ENCODE measurements around the gene PLB1.

Gene PLB1

GRCh38 chr2:28674062-28674712 lies 178.3 kb downstream of the PLB1 start:
- no peak for DNase-seq

- no peak for DNase-seq
Measured at GRCh38 chr2:28674713-28675068, 178.8 kb downstream of the PLB1 start.

- DNase-seq = no peak
Measured at GRCh38 chr2:28676152-28676835, 180.4 kb downstream of the PLB1 start.

GRCh38 chr2:28678175-28678855 lies 182.5 kb downstream of the PLB1 start:
- DNase-seq = no peak

- no peak for DNase-seq
Measured at GRCh38 chr2:28678944-28679343, 183.1 kb downstream of the PLB1 start.

GRCh38 chr2:28680657-28681056 lies 184.8 kb downstream of the PLB1 start:
- no peak for DNase-seq

- DNase-seq = no peak
Measured at GRCh38 chr2:28681158-28681571, 185.3 kb downstream of the PLB1 start.

GRCh38 chr2:28681606-28682005 lies 185.7 kb downstream of the PLB1 start:
- DNase-seq = no peak

- no peak for DNase-seq
Measured at GRCh38 chr2:28683100-28683706, 187.3 kb downstream of the PLB1 start.

GRCh38 chr2:28684142-28684858 lies 188.4 kb downstream of the PLB1 start:
- DNase-seq = no peak

- DNase-seq = no peak
Measured at GRCh38 chr2:28687171-28687570, 191.3 kb downstream of the PLB1 start.

- DNase-seq = no peak
Measured at GRCh38 chr2:28687640-28688385, 192.0 kb downstream of the PLB1 start.

- DNase-seq = no peak
Measured at GRCh38 chr2:28688818-28689217, 193.0 kb downstream of the PLB1 start.

- DNase-seq = no peak
Measured at GRCh38 chr2:28689771-28690170, 193.9 kb downstream of the PLB1 start.

GRCh38 chr2:28692411-28692810 lies 196.6 kb downstream of the PLB1 start:
- no peak for DNase-seq

GRCh38 chr2:28693223-28693622 lies 197.4 kb downstream of the PLB1 start:
- DNase-seq = no peak

Data from T1000 (cell line).